ENCODE data around the gene SMARCD2. TPM values are rescaled to one million over a fixed set of nuclear protein-coding genes. Genes with fewer than 3 reads are reported as not detected.

The SMARCD2 gene
- total RNA-seq, 4 donors from 2014 or later: 234 to 337 (median 309) TPM

DNA sequence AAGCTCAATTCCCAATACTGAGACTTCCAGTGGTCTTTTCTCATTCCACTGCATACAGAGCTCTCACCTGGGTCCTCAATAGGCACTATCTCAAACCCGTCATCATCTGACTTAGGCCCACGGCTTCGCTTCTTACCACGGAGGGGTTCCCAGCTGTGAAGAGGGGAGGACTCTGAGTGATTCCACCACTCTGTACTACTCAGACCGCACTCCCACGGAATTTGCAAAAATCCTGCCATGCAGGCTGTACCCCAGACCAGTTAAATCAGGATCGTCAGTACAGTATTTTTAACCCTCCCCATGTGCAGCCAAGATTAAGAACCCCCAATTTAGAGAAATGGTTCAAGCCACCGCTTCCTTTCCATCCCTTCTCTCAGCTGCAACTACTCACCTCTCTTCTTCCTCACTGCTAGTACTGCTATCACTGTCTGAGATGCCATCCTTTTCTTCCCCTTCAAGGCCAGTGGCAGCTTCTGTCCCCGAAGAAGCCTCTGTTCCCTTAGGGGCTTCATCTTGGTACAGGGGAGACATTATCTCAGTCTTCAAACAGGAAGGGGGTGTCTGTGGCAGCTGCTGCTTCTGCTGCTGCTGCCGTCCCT lies 21.4 kb downstream of the SMARCD2 start:
- 84% methylated on average over 10 of the region's 10 CpGs for WGBS
- no peak for TF ChIP-seq POLR2A (IDR thresholded peaks at IDR 0.05)
- TF ChIP-seq POLR2AphosphoS5 (IDR thresholded peaks at IDR 0.05): no peak
- Histone ChIP-seq H3K9me3 (no peaks in the 10 kb centered on the region), H3K27ac (no peak overlapping the region), H3K4me1 (peaks cover 10% of the 10 kb centered on the region), H3K4me3 (no peak overlapping the region), H3K36me3 (peaks cover 96% of the 10 kb centered on the region), H3K27me3 (no peaks in the 10 kb centered on the region)
- no peak for DNase-seq (ENCODE audit: low spot score in 2 of 2)

DNA sequence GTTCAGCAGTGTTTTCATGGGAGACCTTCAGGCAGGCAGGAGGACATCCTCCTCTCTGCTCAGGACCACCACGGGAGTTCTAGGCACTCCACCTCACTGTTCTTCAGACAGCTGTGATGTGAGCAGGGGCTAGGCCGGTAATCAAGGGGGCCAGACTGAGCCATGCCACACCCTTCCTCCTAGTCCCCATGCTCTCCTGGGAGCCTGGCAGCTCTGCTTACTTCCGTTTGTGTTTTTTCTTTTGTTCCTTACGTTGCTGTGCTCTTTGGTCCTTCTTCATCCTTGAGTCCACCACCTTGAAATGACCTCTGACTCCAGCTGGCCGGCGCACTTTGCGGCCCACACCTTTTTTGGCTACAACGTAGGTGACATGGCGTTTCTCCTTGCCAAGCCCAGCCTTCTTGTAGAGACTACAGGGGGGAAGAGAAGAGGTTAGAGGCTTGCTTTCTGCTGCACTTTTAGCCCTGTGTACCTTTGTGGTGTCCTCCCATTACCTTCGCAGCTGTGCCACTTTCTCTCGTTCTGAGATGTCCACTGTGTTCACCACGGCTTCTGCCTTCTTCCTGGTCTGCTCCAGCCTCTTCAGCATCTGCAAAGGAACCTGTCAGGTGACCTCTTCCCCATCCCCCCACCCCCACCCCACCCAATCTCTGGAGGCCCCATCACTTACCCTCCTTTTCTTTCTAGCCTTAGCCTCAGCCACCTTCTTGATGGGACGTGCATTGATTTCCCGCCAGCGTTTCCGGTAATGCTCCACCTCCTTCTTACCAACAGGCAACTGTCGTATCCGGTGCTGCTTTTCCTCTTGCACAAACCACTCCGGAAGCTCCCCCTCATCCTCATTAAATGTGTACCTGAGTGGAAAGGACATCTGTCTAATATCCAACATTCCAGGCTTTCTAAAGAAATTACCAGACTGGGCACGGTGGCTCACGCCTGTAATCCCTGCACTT lies 22.6 kb downstream of the SMARCD2 start:
- Histone ChIP-seq H3K27me3 (no peaks in the 10 kb centered on the region), H3K36me3 (peaks cover 100% of the 10 kb centered on the region), H3K4me1 (no peaks in the 10 kb centered on the region), H3K9me3 (no peaks in the 10 kb centered on the region), H3K4me3 (no peak overlapping the region), H3K27ac (no peak overlapping the region)
- TF ChIP-seq, protein P1, sequence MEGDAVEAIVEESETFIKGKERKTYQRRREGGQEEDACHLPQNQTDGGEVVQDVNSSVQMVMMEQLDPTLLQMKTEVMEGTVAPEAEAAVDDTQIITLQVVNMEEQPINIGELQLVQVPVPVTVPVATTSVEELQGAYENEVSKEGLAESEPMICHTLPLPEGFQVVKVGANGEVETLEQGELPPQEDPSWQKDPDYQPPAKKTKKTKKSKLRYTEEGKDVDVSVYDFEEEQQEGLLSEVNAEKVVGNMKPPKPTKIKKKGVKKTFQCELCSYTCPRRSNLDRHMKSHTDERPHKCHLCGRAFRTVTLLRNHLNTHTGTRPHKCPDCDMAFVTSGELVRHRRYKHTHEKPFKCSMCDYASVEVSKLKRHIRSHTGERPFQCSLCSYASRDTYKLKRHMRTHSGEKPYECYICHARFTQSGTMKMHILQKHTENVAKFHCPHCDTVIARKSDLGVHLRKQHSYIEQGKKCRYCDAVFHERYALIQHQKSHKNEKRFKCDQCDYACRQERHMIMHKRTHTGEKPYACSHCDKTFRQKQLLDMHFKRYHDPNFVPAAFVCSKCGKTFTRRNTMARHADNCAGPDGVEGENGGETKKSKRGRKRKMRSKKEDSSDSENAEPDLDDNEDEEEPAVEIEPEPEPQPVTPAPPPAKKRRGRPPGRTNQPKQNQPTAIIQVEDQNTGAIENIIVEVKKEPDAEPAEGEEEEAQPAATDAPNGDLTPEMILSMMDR (IDR thresholded peaks at IDR 0.05): no peak
- TF ChIP-seq EP300 (IDR thresholded peaks at IDR 0.05) (no peak), POLR2A (IDR thresholded peaks at IDR 0.05) (no peak), POLR2AphosphoS5 (IDR thresholded peaks at IDR 0.05) (no peak)
- no peak for DNase-seq (ENCODE audit: low spot score in 2 of 2)
- 73% methylated on average over 21 of the region's 21 CpGs for WGBS

DNA sequence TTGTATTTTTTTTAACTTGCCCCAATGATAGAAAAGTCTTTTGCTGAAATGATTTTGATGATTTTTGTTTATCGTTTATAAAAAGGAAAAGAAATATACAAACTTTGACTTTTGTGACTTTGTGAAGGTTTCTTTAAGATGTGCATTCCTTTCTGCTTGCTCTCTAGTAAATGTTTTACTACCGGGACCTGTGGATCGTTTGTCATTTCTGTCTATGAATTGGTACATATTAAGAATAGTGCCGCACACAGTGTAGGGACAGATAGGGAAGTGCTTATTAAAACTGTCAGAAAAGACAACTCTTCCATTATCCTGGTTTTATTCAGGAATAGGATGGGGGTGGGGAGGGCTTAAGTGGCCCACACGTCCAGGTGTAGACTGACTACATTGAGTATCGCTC lies 23.4 kb downstream of the SMARCD2 start:
- Histone ChIP-seq H3K27ac (no peak overlapping the region), H3K9me3 (no peaks in the 10 kb centered on the region), H3K4me3 (no peak overlapping the region), H3K4me1 (no peaks in the 10 kb centered on the region), H3K27me3 (no peaks in the 10 kb centered on the region), H3K36me3 (peaks cover 100% of the 10 kb centered on the region)
- no peak for TF ChIP-seq POLR2AphosphoS5 (IDR thresholded peaks at IDR 0.05)
- TF ChIP-seq POLR2A (IDR thresholded peaks at IDR 0.05): no peak
- WGBS: 72% methylated on average over 6 of the region's 6 CpGs
- DNase-seq (ENCODE audit: low spot score in 2 of 2): no peak

DNA sequence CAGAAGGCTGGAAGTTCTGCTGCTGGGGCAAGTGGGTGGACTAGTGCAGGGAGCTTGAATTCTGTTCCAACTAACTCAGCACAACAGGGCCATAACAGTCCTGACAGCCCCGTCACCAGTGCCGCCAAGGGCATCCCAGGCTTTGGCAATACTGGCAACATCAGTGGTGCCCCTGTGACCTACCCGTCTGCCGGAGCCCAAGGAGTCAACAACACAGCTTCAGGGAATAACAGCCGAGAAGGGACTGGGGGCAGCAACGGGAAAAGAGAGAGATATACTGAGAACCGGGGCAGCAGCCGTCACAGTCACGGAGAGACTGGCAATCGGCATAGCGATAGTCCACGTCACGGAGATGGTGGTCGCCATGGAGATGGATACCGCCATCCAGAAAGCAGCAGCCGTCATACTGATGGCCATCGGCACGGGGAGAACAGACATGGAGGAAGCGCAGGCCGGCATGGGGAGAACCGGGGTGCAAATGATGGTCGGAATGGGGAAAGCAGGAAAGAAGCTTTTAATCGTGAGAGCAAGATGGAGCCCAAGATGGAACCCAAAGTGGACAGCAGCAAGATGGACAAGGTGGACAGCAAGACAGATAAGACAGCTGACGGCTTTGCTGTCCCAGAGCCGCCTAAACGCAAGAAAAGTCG lies 24.6 kb downstream of the SMARCD2 start:
- 94% methylated on average over 27 of the region's 27 CpGs for WGBS
- no peak for DNase-seq (ENCODE audit: low spot score in 2 of 2)
- Histone ChIP-seq H3K27me3 (no peaks in the 10 kb centered on the region), H3K9me3 (no peaks in the 10 kb centered on the region), H3K4me3 (no peak overlapping the region), H3K27ac (no peak overlapping the region), H3K4me1 (no peaks in the 10 kb centered on the region), H3K36me3 (peaks cover 100% of the 10 kb centered on the region)
- TF ChIP-seq EP300 (IDR thresholded peaks at IDR 0.05) (no peak), POLR2A (IDR thresholded peaks at IDR 0.05) (no peak), POLR2AphosphoS5 (IDR thresholded peaks at IDR 0.05) (no peak)
- TF ChIP-seq, protein P1 (IDR thresholded peaks at IDR 0.05): no peak

DNA sequence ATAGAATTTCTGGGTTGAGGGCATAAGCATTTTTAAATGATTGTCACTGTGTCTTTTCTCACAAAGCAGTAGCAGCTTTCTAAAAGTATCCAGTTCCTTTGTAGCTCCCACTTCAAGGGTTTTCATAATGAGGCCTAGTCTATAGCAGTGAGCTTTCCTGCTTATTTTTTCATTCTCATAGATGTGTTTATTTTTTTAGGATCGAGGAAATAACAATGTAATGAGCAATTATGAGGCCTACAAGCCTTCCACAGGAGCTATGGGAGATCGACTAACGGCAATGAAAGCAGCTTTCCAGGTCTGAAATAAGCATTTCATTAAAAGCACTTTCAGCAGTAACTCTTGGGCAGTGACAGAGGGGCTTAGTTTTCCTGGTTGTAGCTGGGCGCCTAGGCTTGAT lies 25.8 kb downstream of the SMARCD2 start:
- no peak for DNase-seq (ENCODE audit: low spot score in 2 of 2)
- TF ChIP-seq POLR2A (IDR thresholded peaks at IDR 0.05) (no peak), POLR2AphosphoS5 (IDR thresholded peaks at IDR 0.05) (no peak), EP300 (IDR thresholded peaks at IDR 0.05) (no peak)
- TF ChIP-seq, protein P1 (IDR thresholded peaks at IDR 0.05): no peak
- no peak overlapping the region for H3K4me3 ChIP-seq
- no peak overlapping the region for H3K27ac ChIP-seq
- peaks cover 100% of the 10 kb centered on the region for H3K36me3 ChIP-seq
- no peaks in the 10 kb centered on the region for H3K9me3 ChIP-seq
- no peaks in the 10 kb centered on the region for H3K27me3 ChIP-seq
- 93% methylated on average over 4 of the region's 4 CpGs for WGBS
- no peaks in the 10 kb centered on the region for H3K4me1 ChIP-seq

DNA sequence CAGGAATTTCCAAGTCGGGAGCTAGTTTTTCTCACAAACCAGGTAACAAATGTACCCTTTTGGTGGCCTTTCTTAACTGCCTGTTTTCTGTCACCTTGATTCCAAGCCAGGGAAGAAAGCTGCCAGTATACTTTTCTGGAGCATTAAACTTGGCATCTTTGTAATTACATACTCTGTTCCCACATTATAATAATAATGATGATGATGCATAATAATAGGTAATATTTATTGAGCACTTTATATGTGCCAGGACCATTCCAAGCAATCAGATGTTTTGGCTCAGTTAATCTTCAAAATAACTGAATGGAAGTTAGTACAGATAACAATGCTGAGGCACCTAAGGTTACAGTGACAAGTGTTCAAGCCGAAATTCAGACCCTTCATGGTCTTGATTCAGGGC lies 26.4 kb downstream of the SMARCD2 start:
- H3K4me3 ChIP-seq: no peak overlapping the region
- DNase-seq (ENCODE audit: low spot score in 2 of 2): no peak
- no peaks in the 10 kb centered on the region for H3K4me1 ChIP-seq
- H3K27me3 ChIP-seq: no peaks in the 10 kb centered on the region
- H3K36me3 ChIP-seq: peaks cover 100% of the 10 kb centered on the region
- WGBS: 91% methylated on average over 2 of the region's 2 CpGs
- no peak overlapping the region for H3K27ac ChIP-seq
- H3K9me3 ChIP-seq: no peaks in the 10 kb centered on the region
- TF ChIP-seq POLR2A (IDR thresholded peaks at IDR 0.05) (no peak), POLR2AphosphoS5 (IDR thresholded peaks at IDR 0.05) (no peak), EP300 (IDR thresholded peaks at IDR 0.05) (no peak)
- TF ChIP-seq, protein P1 (IDR thresholded peaks at IDR 0.05): no peak

All from suprapubic skin (tissue), 4 donors.